GM19397 (cell line): ENCODE measurements around the gene BBLN.
"Not testable (repeated sequence)": the region's sequence is repeated elsewhere in the genome, so short reads cannot be mapped to it uniquely, and the experiment has no call there.

Experiments
- ATAC-seq: cut with Tn5 transposase; IDR thresholded peaks from one replicate; pipeline ENCODE4 v1.9.1; 2021; ENCODE audit warnings: mild to moderate bottlenecking, moderate library complexity; ENCODE audit not compliant: unreplicated experiment

BBLN gene

GRCh38 chr9:128124451-128124850, 35.6 kb upstream of the BBLN start:
- ATAC-seq = no peak

DNA sequence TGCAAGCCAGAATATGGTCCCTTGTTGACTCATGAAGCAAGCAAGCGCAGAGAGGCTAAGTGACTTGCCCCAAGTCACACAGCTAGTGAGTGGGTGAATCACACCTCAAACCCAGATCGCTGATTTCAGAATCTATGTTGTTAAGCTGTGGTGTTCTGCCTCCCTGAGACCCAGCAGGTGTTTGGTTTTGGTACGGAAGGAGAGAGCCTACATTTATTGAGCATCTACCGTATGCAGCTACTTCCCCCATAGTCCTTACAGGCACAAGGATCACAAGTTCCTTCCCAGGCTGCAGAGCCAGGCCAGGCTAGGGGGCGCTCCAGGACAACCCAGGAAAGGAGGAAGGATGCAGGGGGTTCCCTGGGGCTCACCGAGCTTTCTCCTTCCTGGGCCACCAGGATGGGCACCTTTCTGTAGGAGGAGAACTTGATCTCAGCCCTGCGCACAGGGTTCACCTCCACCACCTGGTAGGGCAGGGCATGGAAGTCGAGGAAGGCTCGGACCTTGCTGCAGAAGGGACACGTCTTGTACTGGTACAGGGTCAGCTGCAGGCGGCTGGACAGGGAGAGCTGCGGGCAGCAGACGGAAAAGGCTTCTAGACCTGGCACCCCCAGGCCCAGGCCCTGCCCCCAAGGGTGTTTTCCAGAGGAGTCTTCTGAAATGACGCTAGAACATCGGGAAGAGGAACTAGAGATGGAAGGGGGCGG, 35.0 kb upstream of the BBLN start:
- ATAC-seq = no peak

DNA sequence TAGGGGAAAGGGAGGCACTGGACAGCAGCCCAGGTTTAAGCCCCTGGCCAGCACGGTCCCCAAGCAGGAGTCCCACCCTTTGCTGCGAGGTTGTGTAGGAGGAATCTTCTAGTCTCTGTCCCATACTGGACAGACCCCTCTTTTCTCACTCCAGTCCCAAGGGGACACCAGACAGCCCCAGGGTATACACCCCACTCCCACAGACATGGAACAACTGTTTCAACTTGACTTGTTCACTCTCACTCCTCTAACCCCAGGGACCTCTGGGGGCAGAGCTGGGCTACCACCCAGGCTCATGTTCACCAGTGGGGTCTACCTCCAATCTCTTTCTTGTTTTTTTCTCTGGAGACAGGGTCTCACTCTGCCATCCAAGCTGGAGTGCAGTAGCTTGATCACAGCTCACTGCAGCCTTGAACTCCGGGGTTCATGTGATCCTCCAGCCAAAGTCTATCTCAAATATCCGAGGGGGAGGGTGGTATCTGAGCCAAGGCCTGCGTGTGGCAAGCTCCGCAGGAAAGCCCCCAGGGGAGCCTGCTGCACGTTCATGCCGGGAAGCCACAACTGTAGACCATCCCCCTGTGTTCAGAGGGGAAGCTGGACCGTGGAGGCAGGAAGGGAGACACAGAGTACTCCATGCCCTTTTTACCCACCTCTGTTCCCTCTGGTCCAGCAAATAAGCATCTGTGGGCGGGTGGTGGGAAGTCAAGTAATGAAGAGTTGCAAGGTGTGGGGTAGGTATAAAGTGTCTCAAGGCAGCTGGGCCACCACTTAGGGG, 34.3 kb upstream of the BBLN start:
- no peak for ATAC-seq

DNA sequence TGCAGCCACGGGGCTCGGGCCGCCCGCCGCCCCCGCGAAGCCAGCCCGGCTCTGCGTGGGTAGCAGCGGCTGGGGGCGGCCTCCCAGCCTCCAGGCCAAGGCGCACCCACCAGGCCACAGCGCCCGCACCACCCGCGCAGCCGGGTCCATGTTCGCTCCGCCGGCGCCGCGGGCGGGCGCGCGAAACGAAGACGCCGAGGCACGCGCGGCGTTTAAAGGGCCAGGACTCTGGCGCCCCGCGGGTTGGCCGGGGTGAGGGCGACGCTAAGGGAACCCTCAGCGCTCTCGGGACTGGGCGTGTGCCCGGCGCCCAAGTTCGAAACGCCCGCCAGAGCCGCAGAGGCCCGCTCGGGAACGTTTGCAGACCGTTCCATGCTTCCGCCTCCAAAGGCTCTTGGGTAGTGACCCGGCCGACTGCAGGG, 32.5 kb upstream of the BBLN start, which contains the start of gene PTGES2:
Gene PTGES2 (minus strand): TSS at position 162 of the 422 bp plus-strand sequence. CDS start 12 bp downstream, at position 150.
- ATAC-seq = peak; percentile 69

GRCh38 chr9:128127990-128128835, 31.9 kb upstream of the BBLN start:
- ATAC-seq = peak; percentile 68

DNA sequence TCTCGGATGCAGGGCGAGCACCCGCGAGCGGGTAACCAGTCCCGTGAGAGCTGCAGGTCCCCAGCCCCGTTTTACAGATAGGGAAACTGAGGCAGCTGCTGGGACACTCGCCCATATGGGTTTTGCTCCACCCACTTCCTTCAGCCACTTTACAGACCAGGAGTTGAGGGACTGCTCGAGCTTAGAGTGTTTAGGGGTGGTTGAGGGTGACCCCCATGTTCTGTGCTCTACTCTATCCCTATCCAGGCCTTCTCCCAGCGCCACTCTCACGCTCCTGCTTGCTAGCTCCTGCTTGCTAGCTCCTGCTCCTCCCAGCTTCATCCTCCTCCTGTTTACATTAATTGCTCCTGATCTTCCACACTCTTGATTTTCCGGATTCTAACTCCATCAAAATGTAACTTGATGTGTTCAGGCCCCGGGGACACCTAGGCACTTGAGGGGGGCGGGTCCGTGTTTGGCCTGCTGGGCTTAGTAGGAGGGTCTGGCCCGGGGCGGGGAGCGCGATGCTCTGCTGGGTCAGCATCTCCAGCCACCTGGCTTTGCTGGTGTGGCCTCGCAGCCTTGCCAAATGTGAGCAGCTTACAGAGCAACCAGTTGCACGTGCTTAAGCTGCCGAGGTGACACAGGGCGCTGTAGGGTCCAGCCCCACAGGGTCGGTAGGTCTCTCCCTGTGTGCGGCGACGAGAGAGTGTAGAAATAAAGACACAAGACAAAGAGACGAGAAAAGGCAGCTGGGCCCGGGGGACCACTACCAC, 31.1 kb upstream of the BBLN start:
- no peak for ATAC-seq

DNA sequence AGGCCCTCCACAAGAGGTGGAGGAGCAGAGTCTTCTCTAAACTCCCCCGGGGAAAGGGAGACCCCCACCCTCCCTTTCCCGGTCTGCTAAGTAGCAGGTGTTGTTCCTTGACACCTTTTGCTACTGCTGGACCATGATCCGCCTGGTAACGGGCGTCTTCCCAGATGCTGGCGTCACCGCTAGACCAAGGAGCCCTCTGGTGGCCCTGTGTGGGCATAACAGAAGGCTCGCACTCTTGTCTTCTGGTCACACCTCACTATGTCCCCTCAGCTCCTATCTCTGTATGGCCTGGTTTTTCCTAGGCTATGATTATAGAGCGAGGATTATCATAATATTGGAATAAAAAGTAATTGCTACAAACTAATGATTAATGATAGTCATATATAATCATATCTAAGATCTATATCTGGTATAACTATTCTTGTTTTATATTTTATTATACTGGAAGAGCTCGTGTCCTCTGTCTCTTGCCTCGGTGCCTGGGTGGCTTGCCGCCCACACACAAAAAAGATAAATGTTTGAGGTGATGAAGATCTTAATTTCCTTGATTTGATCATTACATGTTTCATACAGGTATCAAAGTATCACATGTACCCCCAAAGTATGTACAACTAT, 30.0 kb upstream of the BBLN start:
- ATAC-seq = not testable (repeated sequence)

DNA sequence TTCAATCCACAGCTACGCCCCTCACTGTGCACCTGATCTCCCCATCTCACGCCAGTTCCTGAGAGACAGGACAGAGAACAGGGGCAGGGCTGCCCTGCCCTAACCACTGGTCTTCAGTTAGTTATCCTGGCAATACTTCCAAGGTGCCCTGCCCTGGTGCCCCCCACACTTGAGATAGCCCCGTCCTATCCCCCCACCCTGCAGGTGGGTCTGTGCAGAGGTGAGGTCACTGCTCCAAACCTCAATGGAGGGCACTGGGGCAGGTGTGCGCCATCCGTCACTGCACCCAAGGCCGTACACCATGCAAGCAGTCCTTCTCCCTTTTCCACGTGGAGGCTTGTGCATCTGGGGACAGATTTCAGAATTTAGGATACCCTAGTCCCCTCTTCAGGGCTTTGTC, 29.4 kb upstream of the BBLN start:
- not testable (repeated sequence) for ATAC-seq

DNA sequence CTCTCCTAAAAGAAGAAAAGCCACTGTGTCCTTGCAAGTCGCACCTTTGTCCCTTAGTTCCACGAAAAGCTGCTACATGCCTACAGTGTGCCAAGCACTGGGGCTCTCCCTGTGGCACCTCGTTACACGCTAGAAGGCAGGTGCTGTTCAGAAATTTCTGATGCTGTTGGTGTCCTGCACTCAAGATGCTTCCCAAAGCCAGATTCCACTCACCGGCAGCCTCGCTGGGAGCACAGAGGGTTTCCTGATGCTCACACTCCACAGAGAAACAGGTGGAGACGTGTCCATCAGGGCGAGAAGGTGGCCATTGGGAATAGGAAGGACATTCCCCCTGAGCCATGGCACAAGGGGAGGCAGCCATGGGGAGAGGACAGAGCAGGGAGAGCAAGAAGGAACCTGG, 28.7 kb upstream of the BBLN start:
- ATAC-seq = not testable (repeated sequence)

DNA sequence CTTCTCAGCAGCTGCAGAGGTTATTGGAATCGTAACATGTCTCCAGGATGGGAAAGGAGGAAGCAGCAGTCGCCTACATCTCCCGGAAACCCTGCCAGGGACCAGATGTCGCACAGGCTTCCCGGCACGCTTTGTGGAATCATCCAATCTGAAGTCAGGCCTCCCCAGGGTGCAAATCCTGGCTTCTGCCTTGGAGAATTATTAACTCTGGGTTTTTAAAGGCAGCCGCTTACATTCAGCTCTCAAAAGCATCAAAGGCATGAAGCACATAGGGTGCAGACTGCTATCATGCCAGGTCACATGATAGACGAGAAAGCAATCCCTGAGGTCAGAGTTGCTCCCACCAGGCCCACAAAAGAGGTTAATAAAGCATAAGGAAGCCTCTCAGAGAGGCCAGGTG, 27.9 kb upstream of the BBLN start:
- ATAC-seq = not testable (repeated sequence)

DNA sequence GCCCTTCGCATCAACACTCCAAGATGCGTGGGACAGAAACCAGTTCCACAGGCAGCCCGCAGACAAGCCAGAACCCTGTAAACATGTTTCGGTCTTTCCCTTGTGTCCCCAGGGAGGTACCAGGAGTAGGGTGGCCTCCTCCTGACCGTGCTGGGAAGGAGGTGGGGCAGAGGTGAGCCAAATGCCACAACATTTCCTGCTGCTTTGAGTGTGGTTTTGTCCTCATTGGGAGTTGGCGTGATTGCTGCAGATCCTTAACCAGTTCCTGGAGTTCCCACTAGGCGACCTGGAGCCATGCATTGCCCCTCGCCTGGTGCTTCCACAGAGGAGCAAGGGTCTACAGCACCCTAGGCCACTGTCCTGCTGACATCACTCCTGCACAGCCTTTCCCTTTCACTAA, 24.5 kb upstream of the BBLN start:
- not testable (repeated sequence) for ATAC-seq

DNA sequence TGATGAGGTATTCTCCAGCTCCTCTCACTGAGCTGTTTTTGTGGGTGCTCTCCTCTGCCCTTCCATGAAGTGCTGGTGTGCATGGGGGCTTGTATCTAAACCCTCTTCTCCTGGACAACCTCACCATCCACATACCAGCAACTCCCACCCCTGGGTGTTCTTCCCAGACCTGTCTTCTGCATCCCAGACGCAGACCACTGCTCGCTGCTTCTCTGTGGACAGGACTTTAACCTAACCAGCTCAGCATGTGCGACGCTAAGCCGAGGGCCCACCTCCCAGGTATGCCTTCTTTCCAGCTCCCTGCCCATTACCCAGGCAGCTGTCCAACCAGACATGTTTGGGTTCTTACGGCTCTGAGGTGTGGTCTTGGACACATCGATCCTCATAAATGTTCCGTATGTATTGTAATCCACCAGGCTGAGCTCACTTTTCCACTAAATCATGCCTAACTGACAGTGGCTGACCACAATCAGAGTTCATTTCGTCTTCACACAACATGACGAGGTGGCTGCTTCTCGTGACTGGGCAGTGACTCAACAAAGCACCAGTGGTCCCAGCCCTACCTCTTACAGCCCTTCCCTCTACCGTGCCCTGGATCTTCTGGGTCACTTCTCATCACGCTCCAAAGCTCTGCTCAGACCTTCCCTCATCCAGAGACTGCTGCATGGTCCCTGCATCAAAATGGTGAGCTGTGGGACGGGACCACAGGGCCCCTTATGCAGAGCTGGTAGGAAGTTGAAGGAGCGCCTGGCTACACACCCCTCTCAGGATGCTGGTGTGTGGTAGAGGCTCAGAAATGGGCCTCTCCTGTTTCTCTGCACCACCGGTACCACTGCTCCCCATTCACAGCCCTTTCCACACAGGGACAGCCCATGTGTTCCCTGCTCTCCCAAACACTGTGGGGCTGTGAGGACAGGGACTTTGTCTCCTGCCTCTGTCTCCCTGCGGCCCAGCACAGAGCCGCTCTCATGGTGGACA, 23.0 kb upstream of the BBLN start:
- ATAC-seq = no peak

GRCh38 chr9:128138001-128138400, 22.1 kb upstream of the BBLN start:
- ATAC-seq = no peak

GRCh38 chr9:128139621-128140020, 20.4 kb upstream of the BBLN start:
- ATAC-seq = no peak

DNA sequence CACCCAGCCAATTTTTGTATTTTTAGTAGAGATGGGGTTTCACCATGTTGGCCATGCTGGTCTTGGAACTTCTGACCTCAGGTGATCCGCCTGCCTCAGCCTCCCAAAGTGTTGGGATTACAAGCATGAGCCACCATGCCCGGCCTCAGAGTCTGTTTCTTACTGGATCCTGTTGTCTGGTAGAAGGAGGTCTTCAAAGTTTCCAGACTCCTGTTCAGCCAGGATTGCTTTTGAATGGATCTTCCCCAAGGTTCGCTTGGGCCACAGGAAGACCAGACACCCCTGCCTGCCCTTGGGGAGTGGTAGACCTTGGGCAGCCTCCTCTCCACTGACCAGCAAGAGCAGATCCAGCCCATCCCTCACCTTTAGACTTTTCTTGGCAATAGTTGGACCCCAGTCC, 18.5 kb upstream of the BBLN start:
- no peak for ATAC-seq

DNA sequence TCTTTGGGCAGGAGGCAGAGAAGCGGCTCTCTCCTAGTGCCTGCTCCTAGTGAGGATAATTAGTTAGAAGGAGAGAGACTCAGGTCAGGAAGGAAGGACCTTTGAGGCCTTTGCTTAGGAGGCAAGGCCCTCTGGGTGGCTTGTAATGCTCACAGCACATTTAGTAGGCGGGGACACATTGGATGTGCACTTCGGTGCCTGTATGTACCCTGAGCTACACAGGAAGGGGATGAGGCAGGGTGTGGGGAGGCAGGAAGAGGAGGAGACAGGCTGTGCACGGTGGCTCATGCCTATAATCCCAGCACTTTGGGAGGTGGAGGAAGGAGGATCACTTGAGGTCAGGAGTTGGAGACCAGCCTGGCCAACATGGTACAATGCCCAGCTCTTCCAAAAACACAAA, 18.0 kb upstream of the BBLN start:
- ATAC-seq = no peak

GRCh38 chr9:128142596-128142995, 17.5 kb upstream of the BBLN start:
- ATAC-seq = no peak

- ATAC-seq = no peak
These were observed 16.4 kb upstream of the BBLN start for GRCh38 chr9:128143525-128144238.
